Neuronal stem cell (in vitro differentiated cells): ENCODE data around the gene PTPRG.
A peak's percentile ranks its signal among the peaks of the same experiment; 100 is the strongest.

Experiments used
- DNase-seq: peaks from one replicate; pipeline ENCODE4 v3.0.0-alpha.2; 2013; ENCODE audit warnings: low spot score
- H2AFZ ChIP-seq: one replicate; pipeline ENCODE4 v1.6.1; 2013; ENCODE audit warnings: mild to moderate bottlenecking, low read length, inconsistent platforms
- H2AK5ac ChIP-seq: 2 replicates; pipeline ENCODE4 v1.6.1; 2013; ENCODE audit warnings: low read depth, mild to moderate bottlenecking, inconsistent platforms, low read length, moderate library complexity, mixed read lengths
- H2BK120ac ChIP-seq: 2 replicates; pipeline ENCODE4 v1.6.1; 2013; ENCODE audit warnings: low read depth, mild to moderate bottlenecking, inconsistent platforms, low read length, moderate library complexity, mixed read lengths
- H2BK12ac ChIP-seq: one replicate; pipeline ENCODE4 v1.6.1; 2013; ENCODE audit warnings: low read length, inconsistent platforms
- H2BK15ac ChIP-seq: 2 replicates; pipeline ENCODE4 v1.6.1; 2013; ENCODE audit warnings: mild to moderate bottlenecking, low read length, inconsistent platforms, mixed read lengths
- H2BK5ac ChIP-seq: one replicate; pipeline ENCODE4 v1.6.1; 2013; ENCODE audit warnings: inconsistent platforms, mild to moderate bottlenecking, low read length, moderate library complexity
- H3K14ac ChIP-seq: one replicate; pipeline ENCODE4 v1.6.1; 2013; ENCODE audit warnings: low read length, inconsistent platforms
- H3K18ac ChIP-seq: 2 replicates; pipeline ENCODE4 v1.6.1; 2013; ENCODE audit warnings: low read length, inconsistent platforms
- H3K23ac ChIP-seq: 2 replicates; pipeline ENCODE4 v1.6.1; 2013; ENCODE audit warnings: low read depth, mild to moderate bottlenecking, mixed read lengths, low read length, inconsistent platforms; ENCODE audit not compliant: poor library complexity
- H3K27ac ChIP-seq: replicated peaks from 3 replicates; pipeline ENCODE4 v1.5.1; 2013; ENCODE audit warnings: low read length, inconsistent platforms
- H3K27me3 ChIP-seq, 3 experiments: 2 replicates each; pipeline ENCODE4 v1.6.1; 2013; ENCODE audit warnings: low read length in 3 of 3, mild to moderate bottlenecking in 2 of 3, inconsistent platforms in 1 of 3, low read depth in 1 of 3, mixed read lengths in 1 of 3, moderate library complexity in 1 of 3; ENCODE audit not compliant: control insufficient read depth in 3 of 3, insufficient read depth in 3 of 3
- H3K36me3 ChIP-seq, 2 donors: replicated peaks in 1 of 2; 2 replicates each; pipeline ENCODE4 v1.6.1; 2013; ENCODE audit warnings: low read length in 2 of 2; ENCODE audit not compliant: control insufficient read depth in 2 of 2, insufficient read depth in 2 of 2
- H3K4ac ChIP-seq: 2 replicates; pipeline ENCODE4 v1.6.1; 2013; ENCODE audit warnings: inconsistent platforms, mild to moderate bottlenecking, low read length, moderate library complexity
- H3K4me1 ChIP-seq, 2 donors: 1 replicate in 1 of 2; 2 replicates in 1 of 2; pipeline ENCODE4 v1.6.1; 2013; ENCODE audit warnings: low read length in 2 of 2, low read depth in 1 of 2; ENCODE audit not compliant: control insufficient read depth in 2 of 2, insufficient read depth in 1 of 2
- H3K4me2 ChIP-seq: one replicate; pipeline ENCODE4 v1.6.1; 2013; ENCODE audit warnings: mild to moderate bottlenecking, low read length, inconsistent platforms; ENCODE audit not compliant: insufficient read depth, poor library complexity, severe bottlenecking
- H3K4me3 ChIP-seq, 2 donors: 2 replicates each; pipeline ENCODE4 v1.5.1; 2013; ENCODE audit warnings: low read length in 2 of 2, mild to moderate bottlenecking in 2 of 2, inconsistent platforms in 1 of 2, moderate library complexity in 1 of 2
- H3K79me1 ChIP-seq: one replicate; pipeline ENCODE4 v1.6.1; 2013; ENCODE audit warnings: low read depth, mild to moderate bottlenecking, inconsistent platforms, low read length, moderate library complexity
- H3K9ac ChIP-seq: one replicate; pipeline ENCODE4 v1.6.1; 2013; ENCODE audit warnings: mild to moderate bottlenecking, low read depth, low read length, inconsistent platforms; ENCODE audit not compliant: poor library complexity
- H3K9me3 ChIP-seq, 2 donors: replicated peaks in 1 of 2; 2 replicates each; pipeline versions ENCODE3 to v1.6.1; 2013; ENCODE audit warnings: low read length in 2 of 2, mild to moderate bottlenecking in 2 of 2, inconsistent platforms in 1 of 2, low read depth in 1 of 2, mixed read lengths in 1 of 2, moderate library complexity in 1 of 2; ENCODE audit not compliant: control insufficient read depth in 2 of 2, insufficient read depth in 1 of 2
- H4K8ac ChIP-seq: one replicate; pipeline ENCODE4 v1.6.1; 2013; ENCODE audit warnings: low read depth, mild to moderate bottlenecking, inconsistent platforms, low read length, moderate library complexity
- H4K91ac ChIP-seq: one replicate; pipeline ENCODE4 v1.6.1; 2013; ENCODE audit warnings: low read length, low read depth, mild to moderate bottlenecking, inconsistent platforms; ENCODE audit not compliant: poor library complexity
- WGBS, 2 donors: extraction: QIAGEN DNeasy Blood & Tissue Kit; methylation state at CpG; one replicate each; pipeline ENCODE4 v1.1.7; 2013; ENCODE audit warnings: missing lambda C conversion rate in 2 of 2, mixed read lengths in 1 of 2; ENCODE audit not compliant: insufficient read length in 2 of 2, insufficient replicate concordance in 1 of 2; ENCODE audit errors: extremely low coverage in 2 of 2; 5-methylcytosine and 5-hydroxymethylcytosine counted together

The PTPRG gene

GRCh38 chr3:62203152-62203551 lies 641.8 kb downstream of the PTPRG start:
- Histone ChIP-seq H2BK12ac (no peak overlapping the region), H3K9me3 (no peaks in the 10 kb centered on the region), H3K14ac (no peak overlapping the region), H2BK120ac (no peak overlapping the region), H2BK15ac (no peak overlapping the region), H4K91ac (peak overlapping the region; percentile 10), H3K79me1 (no peaks in the 10 kb centered on the region), H3K27me3 (no peaks in the 10 kb centered on the region), H3K18ac (peak overlapping the region; percentile 25), H2BK5ac (no peak overlapping the region), H3K4me3 (no peak overlapping the region), H3K4ac (no peak overlapping the region), H4K8ac (no peak overlapping the region), H3K9ac (no peak overlapping the region), H3K23ac (no peak overlapping the region), H3K27ac (no peak overlapping the region), H3K4me1 (no peaks in the 10 kb centered on the region), H3K4me2 (no peak overlapping the region), H3K36me3 (peaks cover 4 to 9% of the 10 kb centered on the region in 2 donors), H2AFZ (no peak overlapping the region), H2AK5ac (no peak overlapping the region)
- DNase-seq, result no peak
- WGBS, 2 donors, result no CpG with 5 or more reads among the region's 22 CpGs

- H3K79me1 ChIP-seq, result no peaks in the 10 kb centered on the region
- DNase-seq, result no peak
- no peak overlapping the region for H2BK12ac ChIP-seq
- H2BK5ac ChIP-seq, result no peak overlapping the region
- no peak overlapping the region for H3K4me3 ChIP-seq
- H3K27me3 ChIP-seq, result no peaks in the 10 kb centered on the region
- no peak overlapping the region for H3K4me2 ChIP-seq
- no peak overlapping the region for H4K8ac ChIP-seq
- no CpG with 5 or more reads among the region's 19 CpGs for WGBS, 2 donors
- no peak overlapping the region for H2BK15ac ChIP-seq
- no peaks in the 10 kb centered on the region for H3K4me1 ChIP-seq
- no peak overlapping the region for H4K91ac ChIP-seq
- no peaks in the 10 kb centered on the region for H3K9me3 ChIP-seq
- H3K18ac ChIP-seq, result no peak overlapping the region
- H3K23ac ChIP-seq, result no peak overlapping the region
- H2AFZ ChIP-seq, result no peak overlapping the region
- H3K27ac ChIP-seq, result no peak overlapping the region
- H3K14ac ChIP-seq, result no peak overlapping the region
- peaks cover 4 to 9% of the 10 kb centered on the region in 2 donors for H3K36me3 ChIP-seq
- no peak overlapping the region for H2AK5ac ChIP-seq
- H2BK120ac ChIP-seq, result no peak overlapping the region
- H3K9ac ChIP-seq, result no peak overlapping the region
- H3K4ac ChIP-seq, result no peak overlapping the region
Measured at GRCh38 chr3:62203561-62203960, 642.2 kb downstream of the PTPRG start.

GRCh38 chr3:62207197-62207596 lies 645.8 kb downstream of the PTPRG start:
- H2AFZ ChIP-seq, result no peak overlapping the region
- H3K9ac ChIP-seq, result no peak overlapping the region
- H3K14ac ChIP-seq, result no peak overlapping the region
- no peak overlapping the region for H3K4ac ChIP-seq
- no peak overlapping the region for H3K27ac ChIP-seq
- no peaks in the 10 kb centered on the region for H3K4me1 ChIP-seq
- no peak overlapping the region for H2BK120ac ChIP-seq
- H4K8ac ChIP-seq, result no peak overlapping the region
- no peak overlapping the region for H3K23ac ChIP-seq
- no peak overlapping the region for H4K91ac ChIP-seq
- H3K4me2 ChIP-seq, result no peak overlapping the region
- WGBS, 2 donors, result no CpG with 5 or more reads among the region's 3 CpGs
- H3K79me1 ChIP-seq, result no peaks in the 10 kb centered on the region
- no peak overlapping the region for H3K4me3 ChIP-seq
- DNase-seq, result no peak
- no peak overlapping the region for H3K18ac ChIP-seq
- H3K9me3 ChIP-seq, result no peaks in the 10 kb centered on the region
- no peak overlapping the region for H2BK15ac ChIP-seq
- H3K27me3 ChIP-seq, result no peaks in the 10 kb centered on the region
- no peak overlapping the region for H2BK5ac ChIP-seq
- no peak overlapping the region for H2AK5ac ChIP-seq
- H2BK12ac ChIP-seq, result no peak overlapping the region
- H3K36me3 ChIP-seq, result peaks cover 4 to 7% of the 10 kb centered on the region in 2 donors

- no peak overlapping the region for H3K4ac ChIP-seq
- H3K9me3 ChIP-seq, result no peaks in the 10 kb centered on the region
- no peaks in the 10 kb centered on the region for H3K4me1 ChIP-seq
- WGBS, 2 donors, result no CpG with 5 or more reads among the region's 4 CpGs
- peaks cover 2 to 4% of the 10 kb centered on the region in 2 donors for H3K36me3 ChIP-seq
- no peak overlapping the region for H3K18ac ChIP-seq
- H3K4me3 ChIP-seq, result no peak overlapping the region
- no peak overlapping the region for H2AK5ac ChIP-seq
- H3K23ac ChIP-seq, result no peak overlapping the region
- H3K4me2 ChIP-seq, result no peak overlapping the region
- no peak overlapping the region for H4K8ac ChIP-seq
- H4K91ac ChIP-seq, result no peak overlapping the region
- H2BK5ac ChIP-seq, result no peak overlapping the region
- no peak overlapping the region for H3K14ac ChIP-seq
- no peak overlapping the region for H3K27ac ChIP-seq
- DNase-seq, result no peak
- no peak overlapping the region for H3K9ac ChIP-seq
- no peak overlapping the region for H2BK120ac ChIP-seq
- no peak overlapping the region for H2BK12ac ChIP-seq
- H3K79me1 ChIP-seq, result no peaks in the 10 kb centered on the region
- no peaks in the 10 kb centered on the region for H3K27me3 ChIP-seq
- no peak overlapping the region for H2AFZ ChIP-seq
- H2BK15ac ChIP-seq, result no peak overlapping the region
Measured at GRCh38 chr3:62208385-62208784, 647.0 kb downstream of the PTPRG start.
